HG03039 (cell line): Measurements from ENCODE around the gene GCHFR.

Experiments
- ATAC-seq: cut with Tn5 transposase; IDR thresholded peaks from one replicate; pipeline ENCODE4 v1.9.1; 2021; ENCODE audit warnings: mild to moderate bottlenecking, moderate library complexity; ENCODE audit not compliant: unreplicated experiment

GCHFR gene

GRCh38 chr15:40808861-40809450 is 45.1 kb downstream of the GCHFR start:
- ATAC-seq, result no peak

GRCh38 chr15:40812721-40813425 is 49.0 kb downstream of the GCHFR start:
- no peak for ATAC-seq

GRCh38 chr15:40815042-40815698 is 51.3 kb downstream of the GCHFR start:
- ATAC-seq, result no peak
